ENCODE data around the gene TGM4. TPM values are rescaled to one million over a fixed set of nuclear protein-coding genes. Genes with fewer than 3 reads are reported as not detected.

TGM4 gene
- total RNA-seq, 1 donor from 2014 or later = not detected

GRCh38 chr3:44903314-44903713 is 28.9 kb downstream of the TGM4 start:
- no peak for DNase-seq (ENCODE audit: low read depth)
- Histone ChIP-seq H3K36me3 (ENCODE audit: control insufficient read depth, insufficient read depth, low read length) (no peaks in the 10 kb centered on the region), H3K27me3 (ENCODE audit: control insufficient read depth, insufficient read depth, low read length) (no peaks in the 10 kb centered on the region), H3K4me3 (ENCODE audit: low read depth, low read length) (no peak overlapping the region)
- TF ChIP-seq, protein P1, sequence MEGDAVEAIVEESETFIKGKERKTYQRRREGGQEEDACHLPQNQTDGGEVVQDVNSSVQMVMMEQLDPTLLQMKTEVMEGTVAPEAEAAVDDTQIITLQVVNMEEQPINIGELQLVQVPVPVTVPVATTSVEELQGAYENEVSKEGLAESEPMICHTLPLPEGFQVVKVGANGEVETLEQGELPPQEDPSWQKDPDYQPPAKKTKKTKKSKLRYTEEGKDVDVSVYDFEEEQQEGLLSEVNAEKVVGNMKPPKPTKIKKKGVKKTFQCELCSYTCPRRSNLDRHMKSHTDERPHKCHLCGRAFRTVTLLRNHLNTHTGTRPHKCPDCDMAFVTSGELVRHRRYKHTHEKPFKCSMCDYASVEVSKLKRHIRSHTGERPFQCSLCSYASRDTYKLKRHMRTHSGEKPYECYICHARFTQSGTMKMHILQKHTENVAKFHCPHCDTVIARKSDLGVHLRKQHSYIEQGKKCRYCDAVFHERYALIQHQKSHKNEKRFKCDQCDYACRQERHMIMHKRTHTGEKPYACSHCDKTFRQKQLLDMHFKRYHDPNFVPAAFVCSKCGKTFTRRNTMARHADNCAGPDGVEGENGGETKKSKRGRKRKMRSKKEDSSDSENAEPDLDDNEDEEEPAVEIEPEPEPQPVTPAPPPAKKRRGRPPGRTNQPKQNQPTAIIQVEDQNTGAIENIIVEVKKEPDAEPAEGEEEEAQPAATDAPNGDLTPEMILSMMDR (IDR thresholded peaks at IDR 0.05; ENCODE audit: insufficient read depth, low read length, poor library complexity, severe bottlenecking) = no peak

DNA sequence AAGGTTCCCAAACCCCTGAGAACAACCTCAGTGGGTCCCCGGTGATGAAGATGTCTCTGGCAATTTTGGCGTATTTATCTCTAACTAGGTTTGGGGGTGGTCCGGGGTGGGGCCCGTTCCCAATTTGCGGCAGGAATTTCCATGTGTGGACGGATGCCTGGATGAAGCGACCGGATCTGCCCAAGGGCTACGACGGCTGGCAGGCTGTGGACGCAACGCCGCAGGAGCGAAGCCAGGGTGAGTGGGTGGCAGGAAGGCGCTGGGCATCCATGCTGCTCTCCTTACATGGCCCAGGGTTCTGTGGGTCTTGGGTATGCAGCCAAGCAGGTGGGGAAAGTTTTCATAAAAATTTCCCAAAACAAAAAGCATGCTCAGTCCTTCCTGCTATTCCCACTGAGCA is 29.3 kb downstream of the TGM4 start:
- DNase-seq (ENCODE audit: low read depth) = no peak
- TF ChIP-seq, protein P1 (IDR thresholded peaks at IDR 0.05; ENCODE audit: insufficient read depth, low read length, poor library complexity, severe bottlenecking) = no peak
- no peak overlapping the region for H3K4me3 ChIP-seq (ENCODE audit: low read depth, low read length)

DNA sequence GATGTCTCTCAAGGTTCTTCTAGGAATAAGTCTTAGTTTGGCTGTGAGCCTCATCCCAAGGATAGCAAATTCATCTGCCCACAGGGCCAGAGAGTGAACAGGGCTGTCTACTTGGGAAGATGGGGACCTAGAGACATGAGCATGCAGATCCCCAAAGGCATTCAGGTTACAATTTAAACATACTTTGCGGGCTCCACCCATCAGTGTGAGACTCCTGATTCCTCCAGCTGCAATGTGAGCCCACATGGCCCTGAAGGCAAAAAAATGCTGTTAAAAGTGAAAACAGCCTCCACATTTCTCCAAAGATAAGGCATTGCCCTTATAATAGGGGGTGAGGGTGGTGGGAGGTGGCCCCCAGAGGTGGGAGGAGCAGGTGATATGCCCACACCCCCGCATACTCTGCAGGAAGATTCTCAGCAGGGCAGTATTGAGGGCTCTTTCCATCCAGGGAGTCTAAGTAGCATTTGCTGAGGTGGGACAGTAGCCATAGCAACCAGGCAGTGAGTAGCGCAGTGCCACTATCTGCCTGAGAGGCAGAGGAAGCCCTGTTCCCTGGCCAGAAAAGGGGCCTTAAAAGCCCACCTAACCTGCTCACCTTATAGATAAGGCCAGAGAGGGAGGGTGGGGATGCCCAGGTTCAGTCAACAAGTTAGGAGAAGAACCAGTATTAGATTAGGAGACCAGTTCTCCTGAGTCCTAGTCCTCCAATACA is 31.2 kb downstream of the TGM4 start:
- DNase-seq (ENCODE audit: low read depth) = no peak
- H3K27me3 ChIP-seq (ENCODE audit: control insufficient read depth, insufficient read depth, low read length) = no peaks in the 10 kb centered on the region

More for the DNA sequence above, 29.3 kb downstream of the TGM4 start:
- Histone ChIP-seq H3K36me3 (ENCODE audit: control insufficient read depth, insufficient read depth, low read length) (no peaks in the 10 kb centered on the region), H3K27me3 (ENCODE audit: control insufficient read depth, insufficient read depth, low read length) (no peaks in the 10 kb centered on the region)

GRCh38 chr3:44906997-44907396 is 32.6 kb downstream of the TGM4 start:
- DNase-seq (ENCODE audit: low read depth) = no peak
- H3K36me3 ChIP-seq (ENCODE audit: control insufficient read depth, insufficient read depth, low read length) = no peaks in the 10 kb centered on the region
- H3K27me3 ChIP-seq (ENCODE audit: control insufficient read depth, insufficient read depth, low read length) = no peaks in the 10 kb centered on the region
- TF ChIP-seq, protein P1 (IDR thresholded peaks at IDR 0.05; ENCODE audit: insufficient read depth, low read length, poor library complexity, severe bottlenecking) = no peak
- no peak overlapping the region for H3K4me3 ChIP-seq (ENCODE audit: low read depth, low read length)

More for the DNA sequence above, 31.2 kb downstream of the TGM4 start:
- Histone ChIP-seq H3K36me3 (ENCODE audit: control insufficient read depth, insufficient read depth, low read length) (no peaks in the 10 kb centered on the region), H3K4me3 (ENCODE audit: low read depth, low read length) (no peak overlapping the region)
- TF ChIP-seq, protein P1 (IDR thresholded peaks at IDR 0.05; ENCODE audit: insufficient read depth, low read length, poor library complexity, severe bottlenecking) = no peak

DNA sequence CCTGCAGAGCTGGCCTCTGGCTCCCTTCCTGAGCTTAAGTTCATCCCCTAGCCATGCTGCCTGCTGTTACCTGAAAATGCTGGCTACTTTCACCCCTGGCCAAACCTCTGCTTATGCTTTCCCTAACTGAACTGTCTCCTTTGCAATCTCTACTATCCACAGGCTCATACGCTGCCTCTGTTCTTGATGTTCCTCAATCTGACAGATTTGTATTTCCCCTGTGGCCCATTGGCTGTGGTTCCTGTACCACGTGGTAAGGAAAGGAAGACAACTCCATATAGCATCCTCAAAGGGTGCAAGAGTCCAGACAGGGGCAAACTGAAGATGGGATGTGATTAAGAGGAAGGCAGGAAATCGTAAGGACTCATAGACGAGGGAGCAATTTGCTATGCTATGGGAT is 33.2 kb downstream of the TGM4 start:
- no peak overlapping the region for H3K4me3 ChIP-seq (ENCODE audit: low read depth, low read length)
- no peaks in the 10 kb centered on the region for H3K27me3 ChIP-seq (ENCODE audit: control insufficient read depth, insufficient read depth, low read length)
- TF ChIP-seq, protein P1 (IDR thresholded peaks at IDR 0.05; ENCODE audit: insufficient read depth, low read length, poor library complexity, severe bottlenecking) = no peak
- H3K36me3 ChIP-seq (ENCODE audit: control insufficient read depth, insufficient read depth, low read length) = no peaks in the 10 kb centered on the region
- no peak for DNase-seq (ENCODE audit: low read depth)

DNA sequence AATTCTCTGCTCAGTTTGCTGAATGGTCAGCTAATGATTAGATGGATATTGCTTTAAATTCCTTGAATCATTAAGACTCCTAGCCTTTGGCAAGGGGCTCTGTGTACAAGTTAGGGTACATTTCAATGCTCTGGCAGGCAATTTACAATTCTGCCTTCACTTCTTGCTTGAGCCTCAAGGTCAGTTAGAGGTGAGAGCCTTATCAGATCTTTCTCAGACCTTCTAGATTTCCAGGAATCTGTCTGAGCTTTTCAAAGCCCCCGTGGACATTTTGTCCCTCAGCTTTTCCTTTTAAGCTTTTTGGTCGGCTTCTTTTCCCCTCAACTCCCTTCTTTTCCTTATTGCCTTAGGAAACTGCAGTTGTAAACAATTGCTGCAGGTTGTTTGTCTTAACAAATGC is 34.7 kb downstream of the TGM4 start:
- Histone ChIP-seq H3K27me3 (ENCODE audit: control insufficient read depth, insufficient read depth, low read length) (no peaks in the 10 kb centered on the region), H3K4me3 (ENCODE audit: low read depth, low read length) (no peak overlapping the region), H3K36me3 (ENCODE audit: control insufficient read depth, insufficient read depth, low read length) (no peaks in the 10 kb centered on the region)
- no peak for DNase-seq (ENCODE audit: low read depth)
- TF ChIP-seq, protein P1 (IDR thresholded peaks at IDR 0.05; ENCODE audit: insufficient read depth, low read length, poor library complexity, severe bottlenecking) = no peak

All from kidney epithelial cell (primary cell).